Upper lobe of right lung (tissue), 1 donor: ENCODE results near the gene STXBP5. TPM values are rescaled to one million over a fixed set of nuclear protein-coding genes. Genes with fewer than 3 reads are reported as not detected.

Experiments
- ATAC-seq: fragments of 200-7000 bp; cut with Tn5 transposase; one replicate; pipeline ENCODE4 v1.9.1; 2020; ENCODE audit warnings: mild to moderate bottlenecking, moderate library complexity
- DNase-seq: peaks from one replicate; pipeline ENCODE4 v3.0.0-alpha.2; 2020
- H3K27ac ChIP-seq: fragments of 200-600 bp; one replicate; pipeline ENCODE4 v1.8.0; 2022
- H3K27me3 ChIP-seq: fragments of 200-600 bp; one replicate; pipeline ENCODE4 v1.8.0; 2022; ENCODE audit warnings: mild to moderate bottlenecking
- H3K36me3 ChIP-seq: fragments of 200-600 bp; one replicate; pipeline ENCODE4 v1.8.0; 2022
- H3K4me1 ChIP-seq: fragments of 200-600 bp; one replicate; pipeline ENCODE4 v1.8.0; 2022
- H3K4me3 ChIP-seq: fragments of 200-600 bp; one replicate; pipeline ENCODE4 v1.8.0; 2022; ENCODE audit warnings: mild to moderate bottlenecking
- H3K9me3 ChIP-seq: fragments of 200-600 bp; one replicate; pipeline ENCODE4 v1.8.0; 2022
- intact Hi-C: fragments of 100-400 bp; cut with DNase I; formaldehyde crosslinking; loops from one replicate; pipeline ENCODE4 v1.11.0; 2022
- long read RNA-seq: library from polyadenylated mRNA; unstranded; transcript quantifications from one replicate; pipeline ENCODE4 v2.0.0, GENCODE V29; 2021
- total RNA-seq: library from RNA; stranded (reverse); fragmentation: NEBNext Ultra II Directional; extraction: Animal tissue kit (Norgen Biotek cat#: 25700); gene quantifications from one replicate; pipeline ENCODE4 v1.2.1, GENCODE V29; 2021
- TF ChIP-seq, protein P1 (sequence below): fragments of 200-600 bp; IDR thresholded peaks from one replicate; pipeline ENCODE4 v1.8.0; 2022; ENCODE audit warnings: antibody characterized with exemption
- donor health status: DM: no; HTN: yes; CAD: no; lungs with severe emphysema.

The STXBP5 gene
- 22.1 TPM for total RNA-seq
- long read RNA-seq, full-length matches to known transcripts: 13 of 30 reads
- long read RNA-seq, partial matches to known transcripts: 8 of 30 reads
- long read RNA-seq, other reads (novel, unspliced or antisense): 9 of 30 reads

DNA sequence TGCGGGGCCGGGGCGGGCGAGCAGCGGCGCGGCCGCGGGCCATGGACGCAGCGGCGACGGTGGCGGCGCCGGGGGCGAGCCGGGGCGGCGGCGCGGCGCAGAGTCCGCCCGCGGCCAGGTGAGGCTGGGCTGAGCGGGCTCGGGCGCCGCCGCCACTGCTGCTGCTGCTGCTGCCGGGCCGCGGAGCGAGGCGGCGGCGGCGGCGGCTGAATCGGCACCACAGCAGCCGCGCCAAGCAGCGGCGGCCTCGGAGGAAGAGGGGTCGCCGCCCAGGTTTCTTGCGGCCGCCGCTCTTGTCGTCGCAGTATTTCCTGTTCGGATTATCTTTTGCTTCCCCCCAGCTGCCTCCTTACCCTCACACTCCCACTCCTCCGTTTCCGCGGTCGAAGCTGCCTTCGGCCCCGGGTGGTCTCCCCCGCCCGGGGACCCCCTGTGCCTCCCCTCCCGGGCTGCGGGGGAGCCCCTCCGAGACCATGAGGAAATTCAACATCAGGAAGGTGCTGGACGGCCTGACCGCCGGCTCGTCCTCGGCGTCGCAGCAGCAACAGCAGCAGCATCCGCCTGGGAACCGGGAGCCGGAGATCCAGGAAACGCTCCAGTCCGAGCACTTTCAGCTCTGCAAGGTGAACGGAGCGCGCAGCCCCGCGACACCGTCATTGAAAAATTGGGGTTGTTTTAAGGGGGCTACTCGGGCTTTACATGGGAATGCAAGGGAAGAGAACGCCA, at the start of gene STXBP5:
Gene STXBP5 (plus strand): TSS at position 358 of the 726 bp plus-strand sequence. CDS start 116 bp downstream, at position 474.
- ATAC-seq (peak; percentile 38), DNase-seq (peak; percentile 83)

DNA sequence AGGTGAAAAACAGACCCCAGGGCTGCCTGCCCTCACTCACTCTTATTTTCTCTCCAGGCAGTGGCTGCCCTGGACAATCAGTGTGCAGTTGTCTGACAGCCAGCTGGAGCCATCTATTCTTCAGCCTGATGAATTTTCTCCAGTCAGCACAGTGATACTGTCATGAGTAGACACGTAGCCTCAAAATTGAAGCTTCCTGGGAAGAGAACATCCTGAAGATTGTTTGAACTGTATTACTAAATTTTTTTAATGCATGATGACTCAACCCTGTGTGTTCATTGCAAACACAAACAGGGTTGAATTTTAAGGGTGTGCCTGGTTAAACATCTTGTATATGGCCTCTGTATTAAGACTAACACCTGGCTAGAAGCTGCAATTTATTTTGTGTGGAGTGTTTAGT, 49.8 kb upstream of the STXBP5 start:
- TF ChIP-seq, protein P1, sequence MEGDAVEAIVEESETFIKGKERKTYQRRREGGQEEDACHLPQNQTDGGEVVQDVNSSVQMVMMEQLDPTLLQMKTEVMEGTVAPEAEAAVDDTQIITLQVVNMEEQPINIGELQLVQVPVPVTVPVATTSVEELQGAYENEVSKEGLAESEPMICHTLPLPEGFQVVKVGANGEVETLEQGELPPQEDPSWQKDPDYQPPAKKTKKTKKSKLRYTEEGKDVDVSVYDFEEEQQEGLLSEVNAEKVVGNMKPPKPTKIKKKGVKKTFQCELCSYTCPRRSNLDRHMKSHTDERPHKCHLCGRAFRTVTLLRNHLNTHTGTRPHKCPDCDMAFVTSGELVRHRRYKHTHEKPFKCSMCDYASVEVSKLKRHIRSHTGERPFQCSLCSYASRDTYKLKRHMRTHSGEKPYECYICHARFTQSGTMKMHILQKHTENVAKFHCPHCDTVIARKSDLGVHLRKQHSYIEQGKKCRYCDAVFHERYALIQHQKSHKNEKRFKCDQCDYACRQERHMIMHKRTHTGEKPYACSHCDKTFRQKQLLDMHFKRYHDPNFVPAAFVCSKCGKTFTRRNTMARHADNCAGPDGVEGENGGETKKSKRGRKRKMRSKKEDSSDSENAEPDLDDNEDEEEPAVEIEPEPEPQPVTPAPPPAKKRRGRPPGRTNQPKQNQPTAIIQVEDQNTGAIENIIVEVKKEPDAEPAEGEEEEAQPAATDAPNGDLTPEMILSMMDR: no peak
- Histone ChIP-seq H3K4me1 (no peaks in the 10 kb centered on the region), H3K36me3 (no peaks in the 10 kb centered on the region), H3K27ac (no peak overlapping the region), H3K27me3 (no peaks in the 10 kb centered on the region), H3K9me3 (no peaks in the 10 kb centered on the region), H3K4me3 (no peak overlapping the region)
- no peak for DNase-seq
- no peak for ATAC-seq
- intact Hi-C loops: no loop called here

More for the DNA sequence above, at the start of gene STXBP5:
- TF ChIP-seq, protein P1: no peak
- Histone ChIP-seq H3K4me3 (peak within 1 kb of the TSS; percentile 82), H3K27me3 (no peaks in the 10 kb centered on the region), H3K27ac (peak within 1 kb of the TSS; percentile 94), H3K4me1 (peaks cover 10% of the 10 kb centered on the region), H3K9me3 (no peaks in the 10 kb centered on the region), H3K36me3 (no peaks in the 10 kb centered on the region)
- intact Hi-C loops: no loop called here

DNA sequence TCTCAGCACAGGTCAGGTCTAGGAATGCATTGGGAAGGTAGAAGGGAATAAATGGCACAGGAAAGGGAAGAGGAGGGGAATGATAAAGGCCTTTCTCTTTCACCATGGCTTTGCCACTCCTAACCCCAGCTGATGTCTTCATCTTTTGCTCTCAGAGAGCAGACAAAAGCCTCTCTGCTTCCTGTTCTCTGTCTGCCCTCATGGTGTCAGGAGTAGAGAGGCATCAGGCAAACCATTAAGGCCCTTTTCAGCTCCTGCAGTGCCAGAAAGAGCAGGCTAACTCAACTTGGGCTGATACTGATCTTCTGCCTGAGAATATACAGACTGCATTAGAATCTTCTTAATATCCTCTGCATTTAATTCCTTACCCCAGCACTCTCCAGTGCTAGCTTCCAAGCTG, 48.0 kb upstream of the STXBP5 start:
- no peak overlapping the region for H3K27ac ChIP-seq
- H3K4me1 ChIP-seq: no peaks in the 10 kb centered on the region
- ATAC-seq (peak; percentile 34), DNase-seq (no peak)
- TF ChIP-seq, protein P1: no peak
- no peaks in the 10 kb centered on the region for H3K36me3 ChIP-seq
- intact Hi-C loops: no loop called here
- H3K9me3 ChIP-seq: no peaks in the 10 kb centered on the region
- H3K4me3 ChIP-seq: no peak overlapping the region
- no peaks in the 10 kb centered on the region for H3K27me3 ChIP-seq

- intact Hi-C loops: no loop called here
- TF ChIP-seq, protein P1: no peak
These were observed 47.3 kb upstream of the STXBP5 start for GRCh38 chr6:147156799-147157382.

DNA sequence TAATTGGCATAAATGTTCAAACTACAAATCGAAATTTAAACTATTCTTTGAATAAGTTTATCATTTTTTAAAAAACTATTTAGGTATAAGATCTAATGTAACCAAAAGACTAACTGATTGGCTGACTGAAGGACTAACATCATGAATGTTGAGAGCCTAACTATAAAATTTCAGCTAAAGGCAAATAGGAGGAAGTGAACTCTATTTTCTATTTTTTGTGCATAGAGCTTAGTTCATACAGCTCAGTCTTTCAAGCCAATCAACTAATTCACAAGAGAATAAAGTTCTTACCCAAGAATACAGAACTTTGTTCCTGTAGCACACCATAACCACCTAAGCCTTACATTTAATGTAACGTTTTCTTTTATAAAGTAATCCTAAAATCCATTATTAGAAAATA, 46.3 kb upstream of the STXBP5 start:
- intact Hi-C loops: no loop called here
- Histone ChIP-seq H3K27me3 (no peaks in the 10 kb centered on the region), H3K4me3 (no peak overlapping the region), H3K36me3 (no peaks in the 10 kb centered on the region), H3K4me1 (no peaks in the 10 kb centered on the region), H3K9me3 (no peaks in the 10 kb centered on the region), H3K27ac (no peak overlapping the region)
- TF ChIP-seq, protein P1: no peak
- ATAC-seq: no peak
- DNase-seq: no peak

More at GRCh38 chr6:147156799-147157382, 47.3 kb upstream of the STXBP5 start:
- H3K4me1 ChIP-seq: no peaks in the 10 kb centered on the region
- DNase-seq: no peak
- no peaks in the 10 kb centered on the region for H3K27me3 ChIP-seq
- no peak overlapping the region for H3K27ac ChIP-seq
- ATAC-seq: no peak
- H3K9me3 ChIP-seq: no peaks in the 10 kb centered on the region
- no peak overlapping the region for H3K4me3 ChIP-seq
- H3K36me3 ChIP-seq: no peaks in the 10 kb centered on the region
